Calu3 (cell line): ENCODE results near the gene TMEM86A. TPM values are rescaled to one million over a fixed set of nuclear protein-coding genes. Genes with fewer than 3 reads are reported as not detected.
"Not testable (repeated sequence)": the region's sequence is repeated elsewhere in the genome, so short reads cannot be mapped to it uniquely, and the experiment has no call there.

Source experiments
- BruUV-seq: library from RNA; stranded (reverse); fragments of 400-500 nt; replicated peaks from 2 replicates; lab custom pipeline; 2021; lab: Mats Ljungman, UMichigan
- CTCF ChIA-PET: fragments of 300-600 bp; sonication (Branson Sonifier 250); formaldehyde crosslinking; loops from one replicate; lab custom pipeline; 2022; ENCODE audit warnings: antibody characterized with exemption; lab: Charles Lee
- DNase-seq: peaks from one replicate; pipeline ENCODE4 v3.0.0; 2022
- H3K27ac Mint-ChIP-seq: one replicate; pipeline ENCODE4 v1.8.0; 2022; ENCODE audit warnings: mixed read lengths; ENCODE audit not compliant: unreplicated experiment
- H3K27me3 Mint-ChIP-seq: one replicate; pipeline ENCODE4 v1.8.0; 2022; ENCODE audit warnings: mixed read lengths; ENCODE audit not compliant: unreplicated experiment
- H3K36me3 Mint-ChIP-seq: one replicate; pipeline ENCODE4 v1.8.0; 2022; ENCODE audit warnings: mild to moderate bottlenecking, moderate library complexity, mixed read lengths; ENCODE audit not compliant: insufficient read depth, unreplicated experiment
- H3K4me1 Mint-ChIP-seq: one replicate; pipeline ENCODE4 v1.8.0; 2022; ENCODE audit warnings: mild to moderate bottlenecking, low read depth, mixed read lengths; ENCODE audit not compliant: unreplicated experiment
- H3K4me3 Mint-ChIP-seq: one replicate; pipeline ENCODE4 v1.8.0; 2022; ENCODE audit warnings: mild to moderate bottlenecking, low read depth, moderate library complexity, mixed read lengths; ENCODE audit not compliant: unreplicated experiment
- H3K9me3 Mint-ChIP-seq: one replicate; pipeline ENCODE4 v1.8.0; 2022; ENCODE audit warnings: low read depth, mixed read lengths; ENCODE audit not compliant: unreplicated experiment
- intact Hi-C: fragments of 100-400 bp; cut with micrococcal nuclease; formaldehyde crosslinking; loops from one replicate; pipeline ENCODE4 v1.10.0; 2022; ENCODE audit not compliant: unreplicated experiment
- total RNA-seq: library from RNA; stranded (reverse); gene quantifications from 2 replicates; pipeline ENCODE4 v1.2.3, GENCODE V29; 2022
- TF ChIP-seq, protein P1 (sequence below): fragments of 200-600 bp; IDR thresholded peaks from one replicate; pipeline ENCODE4 v1.8.0; 2022; ENCODE audit warnings: antibody characterized with exemption; ENCODE audit not compliant: unreplicated experiment

TMEM86A gene
- total RNA-seq, 1 experiment from 2014 or later: 8.8 TPM

- no peaks in the 10 kb centered on the region for H3K9me3 Mint-ChIP-seq
- H3K4me3 Mint-ChIP-seq: no peak overlapping the region
- H3K4me1 Mint-ChIP-seq: no peaks in the 10 kb centered on the region
- no peak for DNase-seq
- H3K27ac Mint-ChIP-seq: no peak overlapping the region
- CTCF ChIA-PET: no interaction called here
- no peaks in the 10 kb centered on the region for H3K36me3 Mint-ChIP-seq
- no TSS peak for BruUV-seq
- no peaks in the 10 kb centered on the region for H3K27me3 Mint-ChIP-seq
- TF ChIP-seq, protein P1, sequence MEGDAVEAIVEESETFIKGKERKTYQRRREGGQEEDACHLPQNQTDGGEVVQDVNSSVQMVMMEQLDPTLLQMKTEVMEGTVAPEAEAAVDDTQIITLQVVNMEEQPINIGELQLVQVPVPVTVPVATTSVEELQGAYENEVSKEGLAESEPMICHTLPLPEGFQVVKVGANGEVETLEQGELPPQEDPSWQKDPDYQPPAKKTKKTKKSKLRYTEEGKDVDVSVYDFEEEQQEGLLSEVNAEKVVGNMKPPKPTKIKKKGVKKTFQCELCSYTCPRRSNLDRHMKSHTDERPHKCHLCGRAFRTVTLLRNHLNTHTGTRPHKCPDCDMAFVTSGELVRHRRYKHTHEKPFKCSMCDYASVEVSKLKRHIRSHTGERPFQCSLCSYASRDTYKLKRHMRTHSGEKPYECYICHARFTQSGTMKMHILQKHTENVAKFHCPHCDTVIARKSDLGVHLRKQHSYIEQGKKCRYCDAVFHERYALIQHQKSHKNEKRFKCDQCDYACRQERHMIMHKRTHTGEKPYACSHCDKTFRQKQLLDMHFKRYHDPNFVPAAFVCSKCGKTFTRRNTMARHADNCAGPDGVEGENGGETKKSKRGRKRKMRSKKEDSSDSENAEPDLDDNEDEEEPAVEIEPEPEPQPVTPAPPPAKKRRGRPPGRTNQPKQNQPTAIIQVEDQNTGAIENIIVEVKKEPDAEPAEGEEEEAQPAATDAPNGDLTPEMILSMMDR: no peak
- intact Hi-C loops: no loop called here
These were observed 14.3 kb upstream of the TMEM86A start for GRCh38 chr11:18684267-18684666.

DNA sequence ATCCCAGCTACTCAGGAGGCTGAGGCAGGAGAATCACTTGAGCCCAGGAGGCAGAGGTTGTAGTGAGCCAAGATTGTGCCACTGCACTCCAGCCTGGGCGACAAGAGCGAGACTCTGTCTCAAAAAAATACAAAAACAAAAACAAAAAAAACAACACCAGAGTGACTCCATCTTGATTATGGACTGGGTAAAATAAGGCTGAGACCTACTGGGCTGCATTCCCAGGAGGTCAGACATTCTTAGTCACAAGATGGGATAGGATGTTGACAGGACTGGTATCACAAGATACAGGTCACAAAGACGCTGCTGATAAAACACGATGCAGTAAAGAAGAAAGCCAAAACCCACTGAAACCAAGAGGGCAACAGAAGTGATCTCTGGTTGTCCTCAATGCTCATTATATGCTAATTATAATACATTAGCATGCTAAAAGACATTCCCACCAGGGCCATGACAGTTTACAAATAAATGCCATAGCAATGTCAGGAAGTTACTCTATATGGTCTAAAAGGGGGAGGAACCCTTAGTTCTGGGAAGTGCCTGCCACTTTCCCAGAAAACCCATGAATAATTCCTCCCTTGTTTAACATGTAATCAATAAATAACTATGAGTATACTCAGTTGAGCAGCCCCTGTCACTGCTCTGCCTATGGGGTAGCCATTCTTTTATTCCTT lies 7.0 kb upstream of the TMEM86A start:
- H3K27me3 Mint-ChIP-seq, H3K4me3 Mint-ChIP-seq, H3K9me3 Mint-ChIP-seq, CTCF ChIA-PET, H3K27ac Mint-ChIP-seq, H3K4me1 Mint-ChIP-seq, intact Hi-C loops, DNase-seq, BruUV-seq, H3K36me3 Mint-ChIP-seq: not testable (repeated sequence)

- H3K9me3 Mint-ChIP-seq: no peaks in the 10 kb centered on the region
- peaks cover 3% of the 10 kb centered on the region for H3K36me3 Mint-ChIP-seq
- peaks cover 20% of the 10 kb centered on the region for H3K4me1 Mint-ChIP-seq
- CTCF ChIA-PET: no interaction called here
- H3K27me3 Mint-ChIP-seq: no peaks in the 10 kb centered on the region
- TF ChIP-seq, protein P1: no peak
- no peak overlapping the region for H3K4me3 Mint-ChIP-seq
- no peak overlapping the region for H3K27ac Mint-ChIP-seq
- intact Hi-C loops: no loop called here
- no peak for DNase-seq
- BruUV-seq: no TSS peak
These were observed 5.4 kb upstream of the TMEM86A start for GRCh38 chr11:18692941-18693760.

GRCh38 chr11:18696638-18697225 lies 1.8 kb upstream of the TMEM86A start:
- Mint-ChIP-seq H3K4me1 (peaks cover 39% of the 10 kb centered on the region), H3K36me3 (peaks cover 25% of the 10 kb centered on the region), H3K27me3 (no peaks in the 10 kb centered on the region), H3K9me3 (no peaks in the 10 kb centered on the region), H3K4me3 (no peak overlapping the region), H3K27ac (no peak overlapping the region)
- CTCF ChIA-PET: interaction anchor here (0.7 kb wide), 1 partner anchor 106 kb away, joined by 4 read pairs; no protein-coding TSS in a partner anchor
- BruUV-seq: no TSS peak
- DNase-seq: no peak
- intact Hi-C loops: no loop called here
- TF ChIP-seq, protein P1: no peak
